BJ (cell line): ENCODE measurements around the gene SAMD9. TPM values are rescaled to one million over a fixed set of nuclear protein-coding genes. Genes with fewer than 3 reads are reported as not detected.
"Not testable (repeated sequence)": the region's sequence is repeated elsewhere in the genome, so short reads cannot be mapped to it uniquely, and the experiment has no call there.

Experiments used
- CTCF ChIA-PET: fragments of 350-600 bp; formaldehyde crosslinking; extraction: SDS; loops from one replicate; lab custom pipeline; 2021; ENCODE audit warnings: antibody characterized with exemption, inconsistent platforms; lab: Yijun Ruan, JAX
- POLR2A ChIA-PET: fragments of 300-600 bp; sonication (Branson Sonifier 250); formaldehyde crosslinking; extraction: SDS; loops from one replicate; lab custom pipeline; 2021; ENCODE audit warnings: antibody characterized with exemption; lab: Charles Lee
- DNase-seq: peaks from one replicate; pipeline ENCODE4 v3.0.0-alpha.2; 2011; ENCODE audit warnings: low read depth
- H3K27me3 ChIP-seq: 2 replicates; pipeline ENCODE4 v1.6.0; 2011; ENCODE audit warnings: low read length; ENCODE audit not compliant: control insufficient read depth, insufficient read depth
- H3K36me3 ChIP-seq: 2 replicates; pipeline ENCODE4 v1.5.1; 2011; ENCODE audit warnings: low read length; ENCODE audit not compliant: control insufficient read depth, insufficient read depth
- H3K4me3 ChIP-seq: 2 replicates; pipeline ENCODE4 v1.5.1; 2011; ENCODE audit warnings: low read depth, mild to moderate bottlenecking, control low read depth, low read length
- CTCF ChIP-seq: IDR thresholded peaks from 2 replicates; pipeline ENCODE4 v1.5.1; 2011; ENCODE audit warnings: low read depth, mild to moderate bottlenecking, control low read depth, inconsistent platforms, low read length, moderate library complexity; ENCODE audit not compliant: insufficient read depth
- polyA plus RNA-seq: library from polyadenylated mRNA; depleted of rRNA; stranded (reverse); fragments of >200 nt; gene quantifications from 2 replicates; pipeline ENCODE4 v1.2.3, GENCODE V29; 2011

SAMD9 gene
- polyA plus RNA-seq, 1 experiment, result 2.8 TPM

- Histone ChIP-seq H3K36me3 (no peaks in the 10 kb centered on the region), H3K4me3 (no peak overlapping the region), H3K27me3 (peaks cover 6% of the 10 kb centered on the region; the same call in 1 of the 2 replicates)
- no peak for TF ChIP-seq CTCF
- DNase-seq, result no peak
- CTCF ChIA-PET, result interaction anchor here (0.7 to 1.4 kb wide), 2 partner anchors 23 to 228 kb away, joined by 3 to 4 read pairs; no protein-coding TSS in a partner anchor
- POLR2A ChIA-PET, result no interaction called here
Measured at GRCh38 chr7:93060865-93061264, 56.9 kb downstream of the SAMD9 start.

- no peaks in the 10 kb centered on the region for H3K36me3 ChIP-seq
- ChIA-PET POLR2A (no interaction called here), CTCF (no interaction called here)
- H3K4me3 ChIP-seq, result no peak overlapping the region
- H3K27me3 ChIP-seq, result peaks cover 6% of the 10 kb centered on the region; the same call in 1 of the 2 replicates
- no peak for DNase-seq
- TF ChIP-seq CTCF, result no peak
Measured at GRCh38 chr7:93060025-93060424, 57.8 kb downstream of the SAMD9 start.

- H3K36me3 ChIP-seq, CTCF ChIA-PET, H3K4me3 ChIP-seq, H3K27me3 ChIP-seq, DNase-seq, POLR2A ChIA-PET: not testable (repeated sequence)
Measured at GRCh38 chr7:93056621-93057020, 61.2 kb downstream of the SAMD9 start.

- POLR2A ChIA-PET, result no interaction called here
- Histone ChIP-seq H3K4me3 (no peak overlapping the region), H3K27me3 (peaks cover 2% of the 10 kb centered on the region; the same call in 1 of the 2 replicates), H3K36me3 (no peaks in the 10 kb centered on the region)
- peak; percentile 53 for TF ChIP-seq CTCF
- DNase-seq, result no peak
- CTCF ChIA-PET, result no interaction called here
Measured at GRCh38 chr7:93055543-93056107, 62.2 kb downstream of the SAMD9 start.

- H3K36me3 ChIP-seq, result no peaks in the 10 kb centered on the region
- peaks cover 1% of the 10 kb centered on the region; the same call in 1 of the 2 replicates for H3K27me3 ChIP-seq
- no peak for TF ChIP-seq CTCF
- ChIA-PET CTCF (interaction anchor here (1.3 kb wide), 1 partner anchor 11 kb away, joined by 4 read pairs; no protein-coding TSS in a partner anchor), POLR2A (no interaction called here)
- no peak overlapping the region for H3K4me3 ChIP-seq
- DNase-seq, result no peak
Measured at GRCh38 chr7:93054975-93055374, 62.8 kb downstream of the SAMD9 start.
